Body of pancreas (tissue), 4 donors: Measurements from ENCODE around the gene NOXA1. TPM values are rescaled to one million over a fixed set of nuclear protein-coding genes. Genes with fewer than 3 reads are reported as not detected.

Source experiments
- ATAC-seq: fragments of 150-250 bp; one replicate; pipeline ENCODE4 v1.9.1; 2016
- DNase-seq, 4 donors: peaks; one replicate each; pipeline ENCODE4 v3.0.0-alpha.2; 2019
- H3K27ac ChIP-seq, 4 donors: fragments of 200-600 bp; sonication (generic); 1 replicate in 3 of 4; 2 replicates in 1 of 4; pipeline versions ENCODE4 v1.5.1 to v1.6.1; 2016 to 2019; ENCODE audit warnings: mild to moderate bottlenecking in 1 of 4, mixed read lengths in 1 of 4, moderate library complexity in 1 of 4
- H3K27me3 ChIP-seq, 2 donors: fragments of 200-600 bp; sonication (generic); one replicate each; pipeline ENCODE4 v1.6.0; 2016; ENCODE audit warnings: mild to moderate bottlenecking in 1 of 2
- H3K36me3 ChIP-seq, 2 donors: fragments of 200-600 bp; sonication (generic); replicated peaks in 1 of 2; 2 replicates each; pipeline ENCODE4 v1.5.1; 2016; ENCODE audit warnings: low read depth in 2 of 2; ENCODE audit not compliant: insufficient read depth in 1 of 2
- H3K4me1 ChIP-seq: fragments of 200-600 bp; sonication (generic); one replicate; pipeline ENCODE4 v1.6.0; 2016
- H3K4me3 ChIP-seq, 2 donors: fragments of 200-600 bp; sonication (generic); 1 replicate in 1 of 2; 2 replicates in 1 of 2; pipeline ENCODE4 v1.5.1; 2016 to 2019
- H3K9me3 ChIP-seq, 3 donors: fragments of 200-600 bp; sonication (generic); 1 replicate in 2 of 3; 2 replicates in 1 of 3; pipeline ENCODE4 v1.5.1; 2016
- POLR2A ChIP-seq, 3 donors: fragments of 450-650 bp; IDR thresholded peaks; one replicate each; pipeline ENCODE4 v1.6.1; 2016; ENCODE audit warnings: antibody characterized with exemption in 3 of 3, mild to moderate bottlenecking in 2 of 3
- WGBS, 2 donors: methylation state at CpG; one replicate each; pipeline ENCODE4 v1.1.5; 2017; 5-methylcytosine and 5-hydroxymethylcytosine counted together
- intact Hi-C: fragments of 100-400 bp; cut with DNase I; formaldehyde crosslinking; loops from one replicate; pipeline ENCODE4 v1.15.1; 2023
- total RNA-seq, 2 donors: library from RNA; depleted of rRNA; stranded (reverse); fragments of >200 nt; gene quantifications; one replicate each; pipeline ENCODE4 v1.1.0, GENCODE V29; 2016
- TF ChIP-seq, protein P1 (sequence below), 7 experiments: fragments of 450-650 bp in 4 of 7; fragments of 200-600 bp in 3 of 7; sonication (generic) in 3 of 7; IDR thresholded peaks; one replicate each; pipeline ENCODE4 v1.5.1; 2016 to 2019; ENCODE audit warnings: antibody characterized with exemption in 7 of 7

Gene NOXA1
- total RNA-seq, 2 donors from 2014 or later = 7.3 to 12.9 TPM

DNA sequence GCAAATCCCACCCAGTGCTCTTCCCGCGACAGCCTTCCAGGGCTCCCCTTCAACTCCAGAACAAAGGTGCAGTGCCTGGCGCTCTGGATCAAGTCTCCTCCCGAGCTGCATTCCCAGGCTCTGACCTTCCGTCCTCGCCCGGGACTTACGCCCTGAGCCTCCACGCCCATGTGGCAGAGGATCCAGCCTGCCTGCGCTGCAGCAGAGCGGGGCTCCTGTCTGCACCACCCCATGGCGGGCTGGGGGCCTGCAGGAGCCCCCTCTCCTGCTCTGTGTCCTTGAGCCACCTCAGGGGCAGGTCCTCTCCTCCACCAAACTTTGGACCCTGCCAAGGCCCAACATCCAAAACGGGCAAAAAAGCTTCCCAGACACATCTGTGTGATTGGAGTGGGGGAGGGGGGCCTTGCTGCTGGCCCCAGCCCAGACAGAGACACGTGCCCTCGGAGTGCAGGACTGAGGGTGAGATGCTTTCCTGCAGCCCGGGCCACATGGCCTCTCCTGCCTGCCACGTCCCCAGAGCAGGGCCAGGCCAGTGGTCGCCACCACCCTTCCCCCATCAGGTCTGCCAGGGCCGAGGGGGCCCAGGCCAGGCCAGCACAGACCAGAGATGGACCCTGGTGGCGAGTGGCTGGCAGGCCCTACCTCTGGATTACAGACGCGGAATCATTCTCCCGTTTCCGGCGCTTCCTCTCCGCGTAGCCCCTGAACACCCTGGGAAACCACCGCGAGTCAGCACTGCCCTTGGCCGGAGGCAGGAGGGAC, 31.6 kb downstream of the NOXA1 start:
- Histone ChIP-seq H3K36me3 (peaks cover 0 to 5% of the 10 kb centered on the region in 2 donors), H3K4me1 (peaks cover 42% of the 10 kb centered on the region), H3K27ac (peak overlapping the region in 1 of 4 donors; percentile 59), H3K4me3 (no peak overlapping the region), H3K27me3 (no peaks in the 10 kb centered on the region), H3K9me3 (no peaks in the 10 kb centered on the region)
- DNase-seq (peak in 2 of 4 donors; percentile 15 to 30), ATAC-seq (no peak)
- WGBS, 2 donors = 70 to 81% methylated on average over 18 to 29 of the region's 30 CpGs
- no peak for TF ChIP-seq POLR2A (IDR thresholded peaks at IDR 0.05)
- TF ChIP-seq, protein P1, sequence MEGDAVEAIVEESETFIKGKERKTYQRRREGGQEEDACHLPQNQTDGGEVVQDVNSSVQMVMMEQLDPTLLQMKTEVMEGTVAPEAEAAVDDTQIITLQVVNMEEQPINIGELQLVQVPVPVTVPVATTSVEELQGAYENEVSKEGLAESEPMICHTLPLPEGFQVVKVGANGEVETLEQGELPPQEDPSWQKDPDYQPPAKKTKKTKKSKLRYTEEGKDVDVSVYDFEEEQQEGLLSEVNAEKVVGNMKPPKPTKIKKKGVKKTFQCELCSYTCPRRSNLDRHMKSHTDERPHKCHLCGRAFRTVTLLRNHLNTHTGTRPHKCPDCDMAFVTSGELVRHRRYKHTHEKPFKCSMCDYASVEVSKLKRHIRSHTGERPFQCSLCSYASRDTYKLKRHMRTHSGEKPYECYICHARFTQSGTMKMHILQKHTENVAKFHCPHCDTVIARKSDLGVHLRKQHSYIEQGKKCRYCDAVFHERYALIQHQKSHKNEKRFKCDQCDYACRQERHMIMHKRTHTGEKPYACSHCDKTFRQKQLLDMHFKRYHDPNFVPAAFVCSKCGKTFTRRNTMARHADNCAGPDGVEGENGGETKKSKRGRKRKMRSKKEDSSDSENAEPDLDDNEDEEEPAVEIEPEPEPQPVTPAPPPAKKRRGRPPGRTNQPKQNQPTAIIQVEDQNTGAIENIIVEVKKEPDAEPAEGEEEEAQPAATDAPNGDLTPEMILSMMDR (IDR thresholded peaks at IDR 0.05) = no peak
- intact Hi-C loops = no loop called here

DNA sequence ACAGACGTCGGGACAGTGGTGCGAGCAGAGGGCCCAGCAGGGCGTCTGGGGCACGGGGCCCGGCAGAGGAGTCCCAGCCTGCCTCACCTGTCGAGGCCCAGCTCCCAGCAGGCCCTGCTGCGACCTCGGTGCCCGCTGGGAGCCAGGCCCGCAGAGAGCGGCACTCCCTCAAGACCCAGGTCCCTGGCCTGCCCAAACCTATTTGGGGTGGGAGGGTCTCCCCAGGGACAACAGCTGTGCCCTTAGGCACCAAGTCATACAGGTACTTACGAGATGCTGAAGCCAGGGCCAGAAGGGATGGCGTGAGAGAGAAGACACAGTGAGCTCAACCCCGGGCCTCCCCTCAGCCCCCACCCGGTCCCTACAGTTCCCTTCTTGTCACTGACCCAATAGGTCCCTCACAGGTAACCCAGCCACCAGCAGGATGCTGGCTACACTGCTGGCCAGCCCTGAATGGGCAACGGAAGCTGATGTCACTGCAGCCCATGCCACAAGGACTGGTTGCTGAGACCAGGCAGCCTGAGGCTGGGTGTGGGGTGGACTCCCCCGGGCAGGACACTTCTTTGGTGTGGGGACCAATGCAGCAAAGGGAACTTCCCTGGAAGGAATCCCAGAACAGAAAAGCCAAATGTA, 32.3 kb downstream of the NOXA1 start:
- H3K9me3 ChIP-seq = no peaks in the 10 kb centered on the region
- H3K27ac ChIP-seq = no peak overlapping the region
- peaks cover 0 to 5% of the 10 kb centered on the region in 2 donors for H3K36me3 ChIP-seq
- ATAC-seq (no peak), DNase-seq (peak in 1 of 4 donors; percentile 4)
- intact Hi-C loops = no loop called here
- no peaks in the 10 kb centered on the region for H3K27me3 ChIP-seq
- peaks cover 45% of the 10 kb centered on the region for H3K4me1 ChIP-seq
- 90 to 98% methylated on average over 10 of the region's 18 CpGs for WGBS, 2 donors
- TF ChIP-seq POLR2A (IDR thresholded peaks at IDR 0.05) = no peak
- TF ChIP-seq, protein P1 (IDR thresholded peaks at IDR 0.05) = no peak
- H3K4me3 ChIP-seq = no peak overlapping the region

DNA sequence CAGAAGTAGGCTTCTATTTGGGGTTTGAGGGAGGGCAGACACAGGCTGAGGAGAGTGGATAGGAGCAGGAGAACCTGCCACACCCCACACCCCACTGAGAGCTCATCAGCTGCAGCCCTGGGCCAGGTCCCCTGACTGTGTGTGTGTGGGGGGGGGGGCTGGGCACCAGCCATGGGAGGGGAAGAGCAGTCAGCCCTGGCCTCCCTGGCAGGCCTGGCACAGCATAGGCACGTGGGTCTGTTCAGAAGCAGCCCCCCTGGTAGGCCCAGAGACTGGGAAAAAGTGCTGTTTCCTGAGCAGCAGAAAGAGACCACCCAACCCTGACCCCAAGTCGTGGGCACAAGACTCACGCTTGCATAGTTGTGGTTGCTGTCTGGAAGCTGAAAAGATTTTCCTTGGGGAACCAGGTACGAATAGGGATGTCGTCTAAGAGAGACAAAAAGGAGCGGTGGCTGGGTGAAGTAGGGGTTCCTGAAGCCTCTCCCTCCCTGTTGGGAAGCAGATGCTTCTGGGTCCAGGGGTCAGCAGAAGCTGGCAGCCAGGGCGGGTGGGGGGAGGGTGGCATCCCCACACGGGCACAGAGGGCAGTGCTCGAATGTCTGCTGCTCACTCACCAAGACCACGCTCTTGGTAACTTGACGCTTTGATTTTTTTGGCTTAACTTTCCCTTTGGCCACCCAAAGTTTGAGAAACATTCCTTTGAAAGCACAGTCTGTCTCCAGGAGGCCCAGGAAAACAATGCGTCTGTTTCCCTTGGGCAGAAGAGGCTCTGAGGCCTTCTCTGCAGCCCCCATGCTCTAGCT, 33.1 kb downstream of the NOXA1 start:
- H3K27me3 ChIP-seq = no peaks in the 10 kb centered on the region
- peak overlapping the region in 3 of 4 donors; percentile 49 to 72 (median 70) for H3K27ac ChIP-seq
- 83 to 85% methylated on average over 12 of the region's 12 CpGs for WGBS, 2 donors
- TF ChIP-seq POLR2A (IDR thresholded peaks at IDR 0.05) = no peak
- TF ChIP-seq, protein P1 (IDR thresholded peaks at IDR 0.05) = no peak
- H3K9me3 ChIP-seq = no peaks in the 10 kb centered on the region
- no peak overlapping the region for H3K4me3 ChIP-seq
- peaks cover 0 to 5% of the 10 kb centered on the region in 2 donors for H3K36me3 ChIP-seq
- intact Hi-C loops = no loop called here
- no peak for ATAC-seq
- peak in 1 of 4 donors; percentile 3 for DNase-seq
- peaks cover 45% of the 10 kb centered on the region for H3K4me1 ChIP-seq

DNA sequence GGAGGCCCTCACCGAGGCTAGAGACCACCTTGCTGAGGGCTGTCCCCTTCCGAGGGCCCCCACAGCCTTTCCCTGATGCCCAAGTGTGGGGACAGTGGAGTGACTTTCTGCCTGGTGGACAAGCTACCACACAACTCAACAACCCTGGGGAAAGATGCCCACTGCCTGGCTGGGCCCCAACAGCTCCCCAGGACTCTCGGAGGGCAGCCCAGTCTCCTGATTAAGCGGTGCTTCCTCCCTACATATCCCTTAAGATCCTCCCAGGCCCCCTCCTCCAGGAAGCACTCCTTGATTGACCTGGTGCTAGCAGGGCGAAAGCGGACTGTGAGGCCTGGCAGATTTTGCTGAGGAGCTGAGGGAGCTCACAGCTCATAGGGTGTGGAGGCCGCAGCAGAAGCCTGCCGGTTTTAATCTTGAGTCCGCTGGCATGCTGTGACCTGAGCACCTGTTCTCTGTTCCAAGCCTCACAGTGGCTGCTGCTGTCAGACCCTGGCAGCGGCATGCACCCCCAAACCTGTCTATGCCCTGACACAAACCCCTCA, 33.7 kb downstream of the NOXA1 start:
- Histone ChIP-seq H3K27me3 (no peaks in the 10 kb centered on the region), H3K4me3 (no peak overlapping the region), H3K36me3 (peaks cover 0 to 5% of the 10 kb centered on the region in 2 donors), H3K4me1 (peaks cover 45% of the 10 kb centered on the region), H3K9me3 (no peaks in the 10 kb centered on the region), H3K27ac (peak overlapping the region; percentile 49 to 72 (median 62))
- no peak for TF ChIP-seq POLR2A (IDR thresholded peaks at IDR 0.05)
- TF ChIP-seq, protein P1 (IDR thresholded peaks at IDR 0.05) = no peak
- intact Hi-C loops = no loop called here
- DNase-seq = no peak
- 20 to 61% methylated on average over 1 to 10 of the region's 10 CpGs for WGBS, 2 donors
- ATAC-seq = no peak
